WI38 (cell line): ENCODE data around the gene SPON1.

Source experiments
- H3K4me3 ChIP-seq: 2 replicates; pipeline ENCODE4 v1.5.1; 2011; ENCODE audit warnings: low read depth, mild to moderate bottlenecking, control low read depth, low read length
- CTCF ChIP-seq: IDR thresholded peaks from 2 replicates; pipeline ENCODE4 v1.5.1; 2012; ENCODE audit warnings: low read depth, mild to moderate bottlenecking, control low read depth, low read length

SPON1 gene

GRCh38 chr11:14253421-14253820, 290.9 kb downstream of the SPON1 start:
- H3K4me3 ChIP-seq, result no peak overlapping the region
- no peak for TF ChIP-seq CTCF

- no peak overlapping the region for H3K4me3 ChIP-seq
- TF ChIP-seq CTCF, result no peak
Observed at GRCh38 chr11:14253840-14254239, 291.3 kb downstream of the SPON1 start.

GRCh38 chr11:14254533-14255237, 292.2 kb downstream of the SPON1 start:
- TF ChIP-seq CTCF, result no peak
- H3K4me3 ChIP-seq, result no peak overlapping the region

- H3K4me3 ChIP-seq, result no peak overlapping the region
- no peak for TF ChIP-seq CTCF
Observed at GRCh38 chr11:14255238-14255534, 292.7 kb downstream of the SPON1 start.

- no peak for TF ChIP-seq CTCF
- no peak overlapping the region for H3K4me3 ChIP-seq
Observed at GRCh38 chr11:14258221-14258935, 295.9 kb downstream of the SPON1 start.

GRCh38 chr11:14259186-14259784, 296.8 kb downstream of the SPON1 start:
- H3K4me3 ChIP-seq, result no peak overlapping the region
- TF ChIP-seq CTCF, result no peak

GRCh38 chr11:14259878-14260277, 297.4 kb downstream of the SPON1 start:
- H3K4me3 ChIP-seq, result no peak overlapping the region
- TF ChIP-seq CTCF, result no peak
